GM23248 (cell line): ENCODE results near the gene TMEM123. TPM values are rescaled to one million over a fixed set of nuclear protein-coding genes. Genes with fewer than 3 reads are reported as not detected.

ENCODE experiments used
- DNase-seq: peaks from one replicate; pipeline ENCODE4 v3.0.0-alpha.2; 2015
- H2AFZ ChIP-seq: fragments of 200-600 bp; sonication (generic); 2 replicates; pipeline ENCODE4 v1.6.1; 2016; ENCODE audit warnings: antibody characterized with exemption
- H3F3A ChIP-seq: fragments of 200-600 bp; sonication (generic); 2 replicates; pipeline ENCODE4 v1.6.1; 2016; ENCODE audit warnings: mild to moderate bottlenecking, antibody characterized with exemption, mixed run types; ENCODE audit not compliant: insufficient read depth
- H3K27ac ChIP-seq: fragments of 200-600 bp; sonication (generic); 2 replicates; pipeline ENCODE4 v1.5.1; 2016; ENCODE audit warnings: mild to moderate bottlenecking
- H3K27me3 ChIP-seq: fragments of 200-600 bp; sonication (generic); replicated peaks from 2 replicates; pipeline ENCODE4 v1.6.1; 2016; ENCODE audit warnings: mild to moderate bottlenecking; ENCODE audit not compliant: insufficient read depth
- H3K36me3 ChIP-seq: fragments of 200-600 bp; sonication (generic); 2 replicates; pipeline ENCODE4 v1.6.1; 2016; ENCODE audit warnings: low read depth, mild to moderate bottlenecking
- H3K4me1 ChIP-seq: fragments of 200-600 bp; sonication (generic); 2 replicates; pipeline ENCODE4 v1.6.1; 2016; ENCODE audit warnings: mild to moderate bottlenecking; ENCODE audit not compliant: insufficient read depth
- H3K4me2 ChIP-seq: fragments of 200-600 bp; sonication (generic); one replicate; pipeline ENCODE4 v1.6.1; 2016; ENCODE audit warnings: mild to moderate bottlenecking; ENCODE audit not compliant: unreplicated experiment
- H3K4me3 ChIP-seq: fragments of 200-600 bp; sonication (generic); 2 replicates; pipeline ENCODE4 v1.5.1; 2016; ENCODE audit warnings: mild to moderate bottlenecking
- H3K79me2 ChIP-seq: fragments of 200-600 bp; sonication (generic); 2 replicates; pipeline ENCODE4 v1.6.1; 2016; ENCODE audit warnings: mild to moderate bottlenecking; ENCODE audit not compliant: insufficient read depth
- H3K9ac ChIP-seq: fragments of 200-600 bp; sonication (generic); 2 replicates; pipeline ENCODE4 v1.6.1; 2016; ENCODE audit warnings: mild to moderate bottlenecking
- H3K9me2 ChIP-seq: fragments of 200-600 bp; sonication (generic); 2 replicates; pipeline ENCODE4 v1.6.1; 2016; ENCODE audit warnings: mixed run types, mild to moderate bottlenecking, moderate library complexity; ENCODE audit not compliant: insufficient read depth
- H3K9me3 ChIP-seq: fragments of 200-600 bp; sonication (generic); one replicate; pipeline ENCODE4 v1.6.1; 2017; ENCODE audit warnings: low read depth
- H4K20me1 ChIP-seq: fragments of 200-600 bp; sonication (generic); 2 replicates; pipeline ENCODE4 v1.6.0; 2016; ENCODE audit not compliant: insufficient read depth
- EZH2 ChIP-seq: fragments of 200-600 bp; sonication (generic); IDR thresholded peaks from 2 replicates; pipeline ENCODE4 v1.6.1; 2018; ENCODE audit warnings: antibody characterized with exemption, mild to moderate bottlenecking; ENCODE audit not compliant: insufficient read depth, poor library complexity, severe bottlenecking
- EZH2phosphoT487 ChIP-seq: fragments of 200-600 bp; sonication (generic); IDR thresholded peaks from 2 replicates; pipeline ENCODE4 v1.6.1; 2018; ENCODE audit warnings: antibody characterized with exemption, moderate library complexity, mild to moderate bottlenecking, low read depth; ENCODE audit not compliant: insufficient read depth
- WGBS, 2 experiments: methylation state at CpG; one replicate each; pipeline ENCODE4 v1.1.6; 2015 to 2017; ENCODE audit warnings: low lambda C conversion rate in 2 of 2, low coverage in 1 of 2; ENCODE audit errors: missing lambda C conversion rate in 2 of 2; 5-methylcytosine and 5-hydroxymethylcytosine counted together
- in situ Hi-C: fragments of 300-500 bp; cut with MboI; formaldehyde crosslinking; loops from 2 replicates; pipeline ENCODE4 v1.15.0; 2020
- polyA plus RNA-seq: library from polyadenylated mRNA; unstranded; fragments of >200 nt; fragmentation: Nextera tagmentation; extraction: Ambion mirVana; gene quantifications from 2 replicates; pipeline ENCODE4 v1.2.1, GENCODE V29; 2016
- total RNA-seq: library from RNA; depleted of rRNA; stranded (reverse); fragments of >200 nt; shearing (Covaris generic); gene quantifications from 2 replicates; pipeline ENCODE4 v1.2.3, GENCODE V29; 2014; rRNA removed

Gene TMEM123, protein sequence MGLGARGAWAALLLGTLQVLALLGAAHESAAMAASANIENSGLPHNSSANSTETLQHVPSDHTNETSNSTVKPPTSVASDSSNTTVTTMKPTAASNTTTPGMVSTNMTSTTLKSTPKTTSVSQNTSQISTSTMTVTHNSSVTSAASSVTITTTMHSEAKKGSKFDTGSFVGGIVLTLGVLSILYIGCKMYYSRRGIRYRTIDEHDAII
- 93.1 and 106 TPM in 2 replicates for total RNA-seq
- 113 and 122 TPM in 2 replicates for polyA plus RNA-seq

DNA sequence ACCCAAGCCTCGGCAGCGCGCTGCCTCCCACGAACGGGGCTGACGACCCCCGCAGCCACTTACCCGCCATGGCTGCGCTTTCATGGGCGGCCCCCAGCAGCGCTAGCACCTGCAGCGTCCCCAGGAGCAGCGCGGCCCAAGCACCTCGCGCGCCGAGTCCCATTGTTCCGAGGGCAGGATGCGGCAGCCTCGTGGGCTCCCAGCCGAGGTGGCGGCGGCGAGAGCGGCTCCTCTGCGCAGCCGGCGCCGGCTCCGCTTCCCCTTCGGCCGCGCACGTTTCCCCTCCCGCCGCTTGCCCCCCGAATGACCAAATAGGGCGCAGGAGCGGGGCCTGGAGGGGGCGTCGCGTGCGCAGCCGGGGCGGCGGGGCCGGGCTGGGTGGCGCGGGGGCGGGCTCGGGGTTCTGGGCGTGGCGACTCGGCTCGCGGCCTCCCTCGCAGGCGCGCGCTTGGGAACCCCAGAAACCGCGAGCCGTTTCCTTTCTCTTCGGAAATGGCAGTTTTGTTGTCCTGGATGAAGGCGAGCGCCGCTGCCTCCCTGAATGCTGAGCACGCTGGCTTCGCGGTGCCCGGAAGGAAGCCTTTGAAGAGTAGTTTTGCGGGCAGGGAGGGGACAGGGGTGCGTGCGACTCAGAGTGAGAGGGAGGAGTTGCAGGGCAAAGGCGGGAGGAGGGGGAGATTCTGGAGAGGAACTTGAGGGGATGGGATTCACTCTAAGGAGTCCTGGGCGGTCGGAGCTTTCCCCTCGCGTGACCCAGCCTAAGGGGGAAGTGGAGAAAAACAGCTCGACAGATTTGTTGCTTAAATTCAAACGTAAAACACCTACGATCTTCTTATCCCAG is at the start of gene TMEM123:
Gene TMEM123 (minus strand): TSS at position 305 of the 841 bp plus-strand sequence. CDS start 142 bp downstream, at position 163.
- Histone ChIP-seq H3F3A (peaks cover 12% of the 10 kb centered on the region), H3K4me3 (peak within 1 kb of the TSS; percentile 85), H3K9me2 (no peaks in the 10 kb centered on the region), H2AFZ (peak within 1 kb of the TSS; percentile 96), H3K27ac (peak within 1 kb of the TSS; percentile 63), H3K36me3 (0 out of 2 replicates have a peak, but pooled peaks cover 5% of the 10 kb centered on the region), H3K27me3 (no peaks in the 10 kb centered on the region), H3K79me2 (peaks cover 47% of the 10 kb centered on the region), H3K4me2 (peak within 1 kb of the TSS; percentile 93), H3K4me1 (peaks cover 17% of the 10 kb centered on the region), H3K9me3 (no peaks in the 10 kb centered on the region), H4K20me1 (no peaks in the 10 kb centered on the region), H3K9ac (peak within 1 kb of the TSS; percentile 86)
- in situ Hi-C loops, result no loop called here
- 1 to 2% methylated on average over 53 to 62 of the region's 83 CpGs for WGBS, 2 experiments
- TF ChIP-seq EZH2phosphoT487 (no peak), EZH2 (no peak)
- DNase-seq, result peak; percentile 82

DNA sequence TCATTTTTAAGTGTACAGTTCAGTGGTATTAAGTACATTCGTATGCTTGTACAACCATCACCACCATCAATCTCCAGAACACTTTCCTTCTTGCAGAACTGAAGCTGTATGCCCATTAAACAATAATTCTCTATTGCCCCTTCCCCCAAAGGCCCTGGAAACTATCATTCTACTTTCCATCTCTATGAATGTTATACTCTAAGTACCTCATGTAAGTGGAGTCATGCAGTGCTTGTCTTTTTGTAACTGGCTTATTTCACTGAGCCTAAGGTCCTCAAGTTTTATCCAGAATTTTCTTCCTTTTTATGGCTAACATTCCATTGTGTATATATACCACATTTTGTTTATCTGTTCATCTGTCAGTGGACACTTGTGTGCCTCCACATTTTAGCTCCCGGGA is 48.3 kb upstream of the TMEM123 start:
- no peak overlapping the region for H3K4me2 ChIP-seq
- no peaks in the 10 kb centered on the region for H3K79me2 ChIP-seq
- WGBS, 2 experiments, result 93 to 100% methylated on average over 2 of the region's 2 CpGs
- no peak overlapping the region for H3K4me3 ChIP-seq
- H3F3A ChIP-seq, result no peaks in the 10 kb centered on the region
- H3K9me2 ChIP-seq, result no peaks in the 10 kb centered on the region
- no peak for TF ChIP-seq EZH2
- TF ChIP-seq EZH2phosphoT487, result no peak
- H3K27me3 ChIP-seq, result no peaks in the 10 kb centered on the region
- peaks cover 5% of the 10 kb centered on the region for H3K4me1 ChIP-seq
- in situ Hi-C loops, result no loop called here
- no peaks in the 10 kb centered on the region for H3K36me3 ChIP-seq
- no peak overlapping the region for H3K9ac ChIP-seq
- H3K27ac ChIP-seq, result no peak overlapping the region
- no peak overlapping the region for H2AFZ ChIP-seq
- DNase-seq, result no peak
- no peaks in the 10 kb centered on the region for H3K9me3 ChIP-seq
- no peaks in the 10 kb centered on the region for H4K20me1 ChIP-seq

DNA sequence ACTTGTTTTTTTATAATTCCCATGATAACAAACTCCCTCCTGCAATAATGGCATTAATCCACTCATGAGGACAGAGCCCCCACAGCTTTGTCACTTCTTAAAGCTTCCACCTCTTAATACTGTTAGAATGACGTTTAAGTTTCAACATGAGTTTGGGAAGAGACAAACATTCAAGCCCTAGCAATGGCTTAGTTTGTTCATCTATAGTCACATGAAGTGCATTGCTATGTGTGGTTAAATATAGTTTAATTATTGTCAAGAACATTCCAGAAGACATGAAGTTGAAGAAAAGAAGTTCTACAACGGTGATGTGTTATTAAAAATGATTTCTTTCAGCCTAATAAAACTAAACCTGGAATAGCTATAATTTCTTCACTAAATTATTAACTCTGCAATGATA is 47.4 kb upstream of the TMEM123 start:
- H3K4me2 ChIP-seq, result no peak overlapping the region
- H3K27me3 ChIP-seq, result no peaks in the 10 kb centered on the region
- no peaks in the 10 kb centered on the region for H3K79me2 ChIP-seq
- in situ Hi-C loops, result loop anchor here (5.0 to 10.0 kb wide), 2 partner anchors 113 to 205 kb away; no protein-coding TSS in a partner anchor
- no peak overlapping the region for H3K9ac ChIP-seq
- no peak overlapping the region for H3K4me3 ChIP-seq
- no peaks in the 10 kb centered on the region for H3K9me2 ChIP-seq
- H3K4me1 ChIP-seq, result peaks cover 5% of the 10 kb centered on the region
- no peaks in the 10 kb centered on the region for H3K36me3 ChIP-seq
- WGBS, 2 experiments, result 15 to 16% methylated on average over 2 of the region's 2 CpGs
- no peak for TF ChIP-seq EZH2phosphoT487
- TF ChIP-seq EZH2, result no peak
- no peaks in the 10 kb centered on the region for H3K9me3 ChIP-seq
- peaks cover 3% of the 10 kb centered on the region for H3F3A ChIP-seq
- H3K27ac ChIP-seq, result no peak overlapping the region
- no peak for DNase-seq
- no peaks in the 10 kb centered on the region for H4K20me1 ChIP-seq
- H2AFZ ChIP-seq, result no peak overlapping the region

DNA sequence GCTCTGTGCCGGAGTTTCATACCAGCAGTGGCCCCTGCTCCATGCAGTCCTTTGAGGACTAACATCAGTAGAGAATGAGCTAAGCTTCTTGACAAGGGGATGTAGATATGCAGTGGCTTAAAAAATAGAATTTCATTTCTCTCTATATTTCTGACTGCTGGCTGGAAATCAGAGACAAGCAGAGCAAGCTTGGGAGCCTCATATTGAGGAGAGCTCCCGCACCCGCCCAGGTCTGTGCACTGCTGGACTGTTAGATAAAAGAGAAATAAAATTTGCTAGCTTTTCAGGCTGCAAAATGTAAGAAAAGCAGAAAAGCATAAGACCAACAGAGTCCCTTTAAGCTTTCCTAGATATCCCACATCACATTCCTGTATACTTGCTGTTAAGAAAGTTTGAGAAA is 46.6 kb upstream of the TMEM123 start:
- in situ Hi-C loops, result loop anchor here (5.0 to 10.0 kb wide), 2 partner anchors 112 to 204 kb away; no protein-coding TSS in a partner anchor
- H3K4me1 ChIP-seq, result peaks cover 11% of the 10 kb centered on the region
- no peak overlapping the region for H2AFZ ChIP-seq
- H3K9ac ChIP-seq, result no peak overlapping the region
- TF ChIP-seq EZH2 (no peak), EZH2phosphoT487 (no peak)
- H3K4me3 ChIP-seq, result no peak overlapping the region
- H3K9me3 ChIP-seq, result no peaks in the 10 kb centered on the region
- no peaks in the 10 kb centered on the region for H4K20me1 ChIP-seq
- no peaks in the 10 kb centered on the region for H3K36me3 ChIP-seq
- H3K27me3 ChIP-seq, result no peaks in the 10 kb centered on the region
- no peak overlapping the region for H3K4me2 ChIP-seq
- H3K9me2 ChIP-seq, result no peaks in the 10 kb centered on the region
- H3K27ac ChIP-seq, result no peak overlapping the region
- DNase-seq, result no peak
- 85 to 89% methylated on average over 3 of the region's 3 CpGs for WGBS, 2 experiments
- peaks cover 9% of the 10 kb centered on the region for H3F3A ChIP-seq
- H3K79me2 ChIP-seq, result no peaks in the 10 kb centered on the region
